ENCODE measurements around the gene ADAMTSL1.

DNA sequence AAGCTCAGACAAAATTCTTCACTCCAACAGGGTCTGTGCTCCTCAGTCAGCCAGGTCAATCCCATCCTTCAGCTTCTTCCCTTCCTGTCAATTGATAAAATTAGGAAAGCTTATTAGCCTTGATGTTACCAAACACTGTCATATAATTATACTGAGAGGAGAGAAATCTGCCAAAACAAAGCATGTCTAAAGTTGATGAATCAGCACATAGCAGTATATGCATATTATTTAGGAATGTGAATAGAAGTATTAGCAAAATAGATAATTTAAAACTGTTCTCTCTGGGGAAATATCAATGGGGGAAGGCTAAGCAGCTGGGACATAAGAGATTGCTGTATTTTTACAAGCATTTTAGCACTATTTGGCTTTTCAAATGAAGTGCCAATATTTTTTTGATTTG, 451.9 kb downstream of the ADAMTSL1 start:
- TF ChIP-seq CTCF (conservative IDR thresholded peaks at IDR 0.05; ENCODE audit: low read depth in 2 of 2) (no peak), POLR2AphosphoS5 (IDR thresholded peaks at IDR 0.05; ENCODE audit: low read depth) (no peak), EZH2 (IDR thresholded peaks at IDR 0.05; ENCODE audit: low read depth, unreplicated experiment) (no peak), REST (IDR thresholded peaks at IDR 0.05; ENCODE audit: unreplicated experiment) (no peak), EZH2phosphoT487 (IDR thresholded peaks at IDR 0.05; ENCODE audit: unreplicated experiment) (no peak), ZNF114 (CRISPR knock-in tag; IDR thresholded peaks at IDR 0.05) (no peak), CREB1 (CRISPR knock-in tag; IDR thresholded peaks at IDR 0.05; ENCODE audit: low read depth) (no peak), JUNB (IDR thresholded peaks at IDR 0.05; ENCODE audit: unreplicated experiment) (no peak), NANOG (IDR thresholded peaks at IDR 0.05; ENCODE audit: borderline replicate concordance) (no peak), ZNF331 (CRISPR knock-in tag; IDR thresholded peaks at IDR 0.05; ENCODE audit: low read depth) (no peak), STAT1 (IDR thresholded peaks at IDR 0.05; ENCODE audit: unreplicated experiment) (no peak), ZNF462 (CRISPR knock-in tag; IDR thresholded peaks at IDR 0.05) (no peak)
- TF ChIP-seq, protein P1, sequence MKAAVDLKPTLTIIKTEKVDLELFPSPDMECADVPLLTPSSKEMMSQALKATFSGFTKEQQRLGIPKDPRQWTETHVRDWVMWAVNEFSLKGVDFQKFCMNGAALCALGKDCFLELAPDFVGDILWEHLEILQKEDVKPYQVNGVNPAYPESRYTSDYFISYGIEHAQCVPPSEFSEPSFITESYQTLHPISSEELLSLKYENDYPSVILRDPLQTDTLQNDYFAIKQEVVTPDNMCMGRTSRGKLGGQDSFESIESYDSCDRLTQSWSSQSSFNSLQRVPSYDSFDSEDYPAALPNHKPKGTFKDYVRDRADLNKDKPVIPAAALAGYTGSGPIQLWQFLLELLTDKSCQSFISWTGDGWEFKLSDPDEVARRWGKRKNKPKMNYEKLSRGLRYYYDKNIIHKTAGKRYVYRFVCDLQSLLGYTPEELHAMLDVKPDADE (IDR thresholded peaks at IDR 0.05): no peak
